Stimulated activated CD4-positive, alpha-beta T cell treated with anti-CD3 and anti-CD28 coated beads, Interleukin-1b, Interleukin-23, amount 100 ng/mL, for 48 hours (primary cell): Measurements from ENCODE around the gene SMAD5.

Source experiments
- DNase-seq: peaks from one replicate; pipeline ENCODE4 v3.0.0-alpha.2; 2020

The SMAD5 gene

GRCh38 chr5:136132557-136133221 lies at the start of gene SMAD5:
TSS of gene SMAD5 (plus strand) at chr5:136132845. CDS start at chr5:136153761, 20,916 bp downstream.
- DNase-seq = peak; percentile 68

- no peak for DNase-seq
Measured at GRCh38 chr5:136084698-136085097, 47.9 kb upstream of the SMAD5 start.

GRCh38 chr5:136086783-136087566 lies 45.7 kb upstream of the SMAD5 start:
- DNase-seq = no peak

GRCh38 chr5:136087961-136088871 lies 44.4 kb upstream of the SMAD5 start:
- DNase-seq = no peak

- no peak for DNase-seq
Measured at GRCh38 chr5:136089791-136090190, 42.9 kb upstream of the SMAD5 start.

- no peak for DNase-seq
Measured at GRCh38 chr5:136090319-136090718, 42.3 kb upstream of the SMAD5 start.

GRCh38 chr5:136094189-136094912 lies 38.3 kb upstream of the SMAD5 start:
- no peak for DNase-seq

- no peak for DNase-seq
Measured at GRCh38 chr5:136094913-136095641, 37.6 kb upstream of the SMAD5 start.

GRCh38 chr5:136098176-136098575 lies 34.5 kb upstream of the SMAD5 start:
- no peak for DNase-seq

GRCh38 chr5:136099870-136100269 lies 32.8 kb upstream of the SMAD5 start:
- no peak for DNase-seq

- no peak for DNase-seq
Measured at GRCh38 chr5:136101884-136102283, 30.8 kb upstream of the SMAD5 start.

GRCh38 chr5:136103118-136103517 lies 29.5 kb upstream of the SMAD5 start:
- no peak for DNase-seq

- DNase-seq = no peak
Measured at GRCh38 chr5:136104306-136104965, 28.2 kb upstream of the SMAD5 start.

GRCh38 chr5:136106351-136107031 lies 26.2 kb upstream of the SMAD5 start:
- no peak for DNase-seq

GRCh38 chr5:136108180-136108611 lies 24.4 kb upstream of the SMAD5 start:
- no peak for DNase-seq

- DNase-seq = no peak
Measured at GRCh38 chr5:136108766-136109165, 23.9 kb upstream of the SMAD5 start.

- no peak for DNase-seq
Measured at GRCh38 chr5:136109453-136110135, 23.1 kb upstream of the SMAD5 start.

GRCh38 chr5:136113606-136114005 lies 19.0 kb upstream of the SMAD5 start:
- DNase-seq = no peak

- no peak for DNase-seq
Measured at GRCh38 chr5:136114414-136115125, 18.1 kb upstream of the SMAD5 start.
